Activated naive CD4-positive, alpha-beta T cell treated with anti-CD3 and anti-CD28 coated beads, Interleukin-2, amount 50 U/mL, for 24 hours (primary cell): ENCODE results near the gene JUND.

Experiments used
- H3K27ac Mint-ChIP-seq: one replicate; pipeline ENCODE4 v1.8.0; 2021; ENCODE audit warnings: mild to moderate bottlenecking, mixed read lengths
- H3K27me3 Mint-ChIP-seq: one replicate; pipeline ENCODE4 v1.8.0; 2021; ENCODE audit warnings: mixed read lengths
- H3K36me3 Mint-ChIP-seq: one replicate; pipeline ENCODE4 v1.8.0; 2021; ENCODE audit warnings: mixed read lengths
- H3K4me1 Mint-ChIP-seq: one replicate; pipeline ENCODE4 v1.8.0; 2021; ENCODE audit warnings: mixed read lengths
- H3K4me3 Mint-ChIP-seq: one replicate; pipeline ENCODE4 v1.8.0; 2021; ENCODE audit warnings: mild to moderate bottlenecking, mixed read lengths
- H3K9me3 Mint-ChIP-seq: one replicate; pipeline ENCODE4 v1.8.0; 2021; ENCODE audit warnings: mixed read lengths

Gene JUND

GRCh38 chr19:18284712-18285360 lies 3.4 kb upstream of the JUND start:
- H3K9me3 Mint-ChIP-seq: no peaks in the 10 kb centered on the region
- H3K27me3 Mint-ChIP-seq: no peaks in the 10 kb centered on the region
- peak overlapping the region; percentile 60 for H3K4me3 Mint-ChIP-seq
- H3K27ac Mint-ChIP-seq: peak overlapping the region; percentile 90
- no peaks in the 10 kb centered on the region for H3K36me3 Mint-ChIP-seq
- H3K4me1 Mint-ChIP-seq: peaks cover 47% of the 10 kb centered on the region

DNA sequence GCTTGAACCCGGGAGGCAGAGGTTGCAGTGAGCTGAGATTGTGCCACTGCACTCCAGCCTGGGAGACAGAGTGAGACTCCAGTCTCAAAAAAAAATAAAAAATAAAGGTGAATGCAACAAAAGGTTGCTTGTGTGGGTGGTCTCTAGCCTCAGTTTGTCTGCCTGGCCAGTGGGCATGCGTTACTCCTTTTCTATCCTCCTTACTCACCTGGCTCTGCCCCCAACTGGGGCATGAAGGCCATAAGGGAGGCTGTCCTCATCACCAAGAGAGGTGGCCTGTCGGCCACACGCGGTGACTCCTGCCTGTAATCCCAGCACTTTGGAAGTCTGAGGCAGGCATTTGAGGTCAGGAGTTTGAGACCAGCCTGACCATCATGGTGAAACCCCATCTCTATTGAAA lies 1.9 kb upstream of the JUND start:
- Mint-ChIP-seq H3K27me3 (no peaks in the 10 kb centered on the region), H3K27ac (peak overlapping the region; percentile 72), H3K36me3 (peaks cover 4% of the 10 kb centered on the region), H3K9me3 (no peaks in the 10 kb centered on the region), H3K4me3 (peak overlapping the region; percentile 7), H3K4me1 (peaks cover 52% of the 10 kb centered on the region)

DNA sequence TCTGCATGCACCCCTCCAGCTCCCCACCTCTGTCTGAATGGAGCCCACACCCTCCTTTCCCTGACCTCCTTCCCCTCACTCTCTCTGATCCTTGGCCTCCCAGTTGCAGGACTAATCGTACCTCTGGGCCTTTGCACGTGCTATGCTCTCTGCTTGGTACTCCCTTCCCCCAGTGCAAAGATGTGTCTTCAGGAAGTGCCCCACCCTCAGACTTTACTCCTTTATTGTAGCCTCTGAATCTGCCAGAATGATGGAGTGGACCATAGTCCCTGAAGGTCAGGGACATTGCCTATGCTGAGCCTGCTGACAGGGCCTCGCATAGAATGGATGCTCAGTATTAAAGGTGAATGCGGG lies 1.3 kb upstream of the JUND start:
- peak overlapping the region; percentile 82 for H3K4me3 Mint-ChIP-seq
- no peaks in the 10 kb centered on the region for H3K9me3 Mint-ChIP-seq
- H3K27ac Mint-ChIP-seq: peak overlapping the region; percentile 95
- H3K36me3 Mint-ChIP-seq: peaks cover 4% of the 10 kb centered on the region
- H3K4me1 Mint-ChIP-seq: peaks cover 57% of the 10 kb centered on the region
- H3K27me3 Mint-ChIP-seq: no peaks in the 10 kb centered on the region

GRCh38 chr19:18282021-18282787 lies 782 bp upstream of the JUND start:
- H3K27me3 Mint-ChIP-seq: no peaks in the 10 kb centered on the region
- peak overlapping the region; percentile 95 for H3K27ac Mint-ChIP-seq
- no peaks in the 10 kb centered on the region for H3K9me3 Mint-ChIP-seq

DNA sequence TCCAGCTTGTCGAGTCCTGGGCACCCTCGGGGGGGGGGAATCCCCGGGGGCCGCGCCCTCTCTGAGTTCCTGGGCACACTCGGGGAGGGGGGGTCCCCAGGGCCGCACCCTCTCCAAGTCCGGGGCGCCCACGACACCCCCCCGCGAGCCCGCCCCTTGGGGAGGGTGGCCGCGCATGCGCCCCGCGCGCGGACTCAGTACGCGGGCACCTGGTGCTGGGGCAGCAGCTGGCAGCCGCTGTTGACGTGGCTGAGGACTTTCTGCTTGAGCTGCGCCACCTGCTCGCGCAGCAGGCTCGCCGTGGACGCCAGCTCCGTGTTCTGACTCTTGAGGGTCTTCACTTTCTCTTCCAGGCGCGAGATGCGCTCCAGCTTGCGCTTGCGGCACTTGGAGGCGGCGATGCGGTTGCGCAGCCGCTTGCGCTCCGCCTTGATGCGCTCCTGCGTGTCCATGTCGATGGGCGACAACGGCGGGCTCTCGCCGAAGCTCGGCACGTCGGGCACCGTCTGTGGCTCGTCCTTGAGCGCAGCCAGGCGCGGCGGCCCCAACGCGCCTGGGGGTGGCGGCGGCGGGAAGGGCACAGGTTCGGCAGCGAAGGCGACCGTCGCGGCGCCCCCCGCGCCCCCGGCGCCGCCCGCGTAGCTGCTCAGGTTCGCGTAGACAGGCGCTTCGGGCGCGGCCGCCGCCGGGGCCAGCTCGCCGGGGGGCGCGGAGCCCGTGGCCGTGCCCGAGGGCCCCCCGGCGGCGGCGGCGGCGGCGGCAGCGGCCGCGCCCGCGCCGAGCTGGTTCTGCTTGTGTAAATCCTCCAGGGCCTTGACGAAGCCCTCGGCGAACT lies 958 bp downstream of the JUND start:
- Mint-ChIP-seq H3K27me3 (no peaks in the 10 kb centered on the region), H3K4me3 (peak overlapping the region; percentile 89), H3K27ac (peak overlapping the region; percentile 95), H3K9me3 (no peaks in the 10 kb centered on the region), H3K4me1 (peaks cover 52% of the 10 kb centered on the region), H3K36me3 (peaks cover 4% of the 10 kb centered on the region)

More at GRCh38 chr19:18282021-18282787, 782 bp upstream of the JUND start:
- H3K36me3 Mint-ChIP-seq: peaks cover 4% of the 10 kb centered on the region
- peaks cover 61% of the 10 kb centered on the region for H3K4me1 Mint-ChIP-seq
- H3K4me3 Mint-ChIP-seq: peak overlapping the region; percentile 82

DNA sequence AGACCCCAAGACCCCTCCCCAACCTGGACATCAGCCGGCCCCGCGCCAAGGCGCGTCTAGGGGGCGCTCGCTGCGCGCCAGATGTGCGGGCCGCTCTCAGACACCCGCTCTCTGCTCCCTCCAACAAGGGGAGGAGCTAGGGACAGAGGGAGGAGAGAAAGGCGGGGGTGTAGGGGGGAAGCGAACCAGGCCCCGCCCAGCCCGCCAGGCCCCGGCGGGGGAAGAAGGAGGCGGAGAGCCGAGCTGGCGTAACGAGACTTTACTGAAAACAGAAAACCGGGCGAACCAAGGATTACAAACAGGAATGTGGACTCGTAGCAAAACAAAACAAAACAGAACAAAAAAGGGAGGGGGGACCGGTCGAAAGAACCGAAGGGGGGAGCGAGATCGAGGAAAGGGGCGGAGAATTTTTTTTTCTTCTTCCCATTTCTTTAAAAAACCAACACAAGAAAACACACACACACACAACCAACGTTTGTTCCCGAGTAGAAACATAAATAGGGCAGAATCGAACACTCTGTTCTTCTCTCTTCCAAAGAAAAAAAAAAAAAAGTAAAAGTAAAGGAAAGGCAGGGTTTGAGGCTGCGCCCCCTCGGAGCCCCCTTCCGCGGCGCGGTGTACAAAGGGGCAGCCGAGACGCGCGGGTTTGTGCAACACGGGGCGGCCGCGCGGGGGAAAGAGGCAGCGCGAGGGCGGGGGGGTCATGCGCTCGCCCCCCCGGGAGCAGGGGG lies 1.7 kb downstream of the JUND start:
- Mint-ChIP-seq H3K36me3 (peaks cover 4% of the 10 kb centered on the region), H3K27me3 (no peaks in the 10 kb centered on the region), H3K27ac (peak overlapping the region; percentile 98), H3K9me3 (no peaks in the 10 kb centered on the region), H3K4me1 (peaks cover 52% of the 10 kb centered on the region), H3K4me3 (peak overlapping the region; percentile 93)

- Mint-ChIP-seq H3K36me3 (peaks cover 4% of the 10 kb centered on the region), H3K9me3 (no peaks in the 10 kb centered on the region), H3K4me1 (peaks cover 53% of the 10 kb centered on the region), H3K27me3 (no peaks in the 10 kb centered on the region), H3K4me3 (peak overlapping the region; percentile 93), H3K27ac (peak overlapping the region; percentile 98)
Measured at GRCh38 chr19:18279266-18279515, 2.2 kb downstream of the JUND start.

DNA sequence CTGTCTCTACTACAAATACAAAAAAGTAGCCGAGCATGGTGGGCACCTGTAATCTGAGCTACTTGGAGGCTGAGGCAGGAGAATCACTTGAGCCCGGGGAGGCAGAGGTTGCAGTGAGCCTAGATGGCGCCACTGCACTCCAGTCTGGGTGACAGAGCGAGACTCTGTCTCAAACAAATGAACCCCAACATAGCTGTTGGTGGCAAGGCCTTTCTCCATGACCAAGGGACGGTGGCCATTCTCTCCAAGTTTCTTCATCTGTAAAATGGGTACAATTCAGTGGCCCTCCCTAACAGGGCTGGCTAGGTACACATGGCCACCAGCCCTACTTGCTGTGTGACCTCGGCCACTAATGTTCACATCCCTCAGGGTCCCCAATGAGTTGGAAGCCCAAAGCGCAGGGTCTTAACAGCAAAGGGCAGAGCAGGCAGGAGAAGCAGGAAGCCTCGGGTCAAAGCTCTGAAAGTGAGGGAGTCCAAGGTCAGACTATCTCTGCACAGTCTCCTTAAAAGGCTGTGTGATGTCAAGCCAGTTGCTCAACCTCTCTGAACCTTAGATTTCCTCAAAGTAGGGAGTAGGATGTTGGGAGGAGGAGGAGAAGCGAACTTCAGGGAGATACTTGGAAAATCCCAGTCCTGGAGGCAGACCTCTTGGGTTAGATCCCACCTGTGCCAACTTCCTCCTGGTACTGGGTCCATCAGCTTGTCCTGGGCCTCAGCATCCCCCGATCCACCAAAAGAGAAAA lies 2.7 kb downstream of the JUND start:
- H3K4me1 Mint-ChIP-seq: peaks cover 53% of the 10 kb centered on the region
- peak overlapping the region; percentile 93 for H3K4me3 Mint-ChIP-seq
- H3K27ac Mint-ChIP-seq: peak overlapping the region; percentile 98
- no peaks in the 10 kb centered on the region for H3K9me3 Mint-ChIP-seq
- H3K27me3 Mint-ChIP-seq: no peaks in the 10 kb centered on the region
- H3K36me3 Mint-ChIP-seq: peaks cover 4% of the 10 kb centered on the region

DNA sequence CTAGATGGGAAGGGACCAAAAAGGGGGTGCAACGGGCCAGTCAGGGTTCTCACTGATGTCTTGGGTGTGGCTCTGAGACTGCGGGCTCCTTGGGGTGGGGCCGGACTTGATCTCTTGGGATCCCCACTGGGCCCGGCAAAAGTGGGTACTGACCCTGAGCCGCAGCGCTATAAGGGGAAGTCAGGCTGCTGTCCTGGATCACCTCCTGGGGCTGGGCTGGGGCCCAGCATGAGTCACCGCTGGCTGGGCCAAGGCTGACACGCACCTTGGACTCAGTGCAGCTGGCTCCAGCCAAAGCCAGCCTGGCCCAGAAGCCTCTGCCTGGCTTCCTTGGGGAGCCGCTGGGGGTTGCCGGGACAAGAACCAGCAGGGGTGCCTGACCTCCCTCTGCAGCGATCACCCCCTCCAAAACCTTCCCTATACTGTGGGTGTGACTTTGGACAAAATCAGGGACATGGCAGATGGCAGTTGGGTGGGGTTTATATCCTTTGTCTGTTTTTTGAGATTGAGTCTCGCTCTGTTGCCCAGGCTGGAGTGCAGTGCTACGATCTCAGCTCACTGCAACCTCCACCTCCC lies 6.6 kb downstream of the JUND start:
- H3K36me3 Mint-ChIP-seq: peaks cover 4% of the 10 kb centered on the region
- H3K9me3 Mint-ChIP-seq: no peaks in the 10 kb centered on the region
- peaks cover 39% of the 10 kb centered on the region for H3K4me1 Mint-ChIP-seq
- peak overlapping the region; percentile 23 for H3K27ac Mint-ChIP-seq
- no peaks in the 10 kb centered on the region for H3K27me3 Mint-ChIP-seq
- H3K4me3 Mint-ChIP-seq: no peak overlapping the region

DNA sequence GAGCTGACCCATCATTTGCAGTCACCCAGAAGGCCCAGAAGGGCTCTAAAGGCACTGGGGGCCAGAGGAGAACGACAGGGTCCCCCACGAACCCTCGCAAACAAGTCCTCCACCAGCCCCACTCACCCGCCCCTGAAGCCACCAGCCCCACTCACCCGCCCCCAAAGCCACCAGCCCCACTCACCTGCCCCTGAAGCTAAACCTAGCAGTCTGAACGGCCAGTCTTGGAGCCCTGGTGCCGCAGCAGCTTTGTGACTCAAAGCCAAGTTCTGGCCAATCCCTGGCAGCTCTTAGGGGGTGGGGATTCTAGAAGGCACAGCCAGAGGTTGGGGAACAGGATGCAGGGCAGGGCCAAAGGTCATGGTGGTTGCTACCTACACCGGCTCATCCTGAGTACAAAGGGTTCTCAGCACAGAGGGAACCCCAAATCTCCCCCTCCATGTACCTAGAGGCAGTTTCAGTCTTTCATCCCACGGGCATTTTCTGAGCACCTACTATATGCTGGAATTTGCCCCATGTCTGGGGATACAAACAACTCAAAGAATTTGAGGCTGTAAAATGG lies 7.1 kb downstream of the JUND start, which contains the start of gene IQCN:
IQCN (minus strand) TSS at position 234 of the 562 bp plus-strand sequence. CDS start 4,974 bp downstream, outside the sequence.
- Mint-ChIP-seq H3K27ac (peak within 1 kb of the TSS; percentile 76), H3K4me1 (peaks cover 37% of the 10 kb centered on the region), H3K9me3 (no peaks in the 10 kb centered on the region), H3K4me3 (no peak within 1 kb of the TSS), H3K36me3 (peaks cover under 1% of the 10 kb centered on the region), H3K27me3 (no peaks in the 10 kb centered on the region)

GRCh38 chr19:18273561-18274218 lies 7.7 kb downstream of the JUND start:
- H3K4me1 Mint-ChIP-seq: peaks cover 30% of the 10 kb centered on the region
- H3K4me3 Mint-ChIP-seq: no peak overlapping the region
- no peaks in the 10 kb centered on the region for H3K27me3 Mint-ChIP-seq
- H3K36me3 Mint-ChIP-seq: no peaks in the 10 kb centered on the region
- no peak overlapping the region for H3K27ac Mint-ChIP-seq
- H3K9me3 Mint-ChIP-seq: no peaks in the 10 kb centered on the region

DNA sequence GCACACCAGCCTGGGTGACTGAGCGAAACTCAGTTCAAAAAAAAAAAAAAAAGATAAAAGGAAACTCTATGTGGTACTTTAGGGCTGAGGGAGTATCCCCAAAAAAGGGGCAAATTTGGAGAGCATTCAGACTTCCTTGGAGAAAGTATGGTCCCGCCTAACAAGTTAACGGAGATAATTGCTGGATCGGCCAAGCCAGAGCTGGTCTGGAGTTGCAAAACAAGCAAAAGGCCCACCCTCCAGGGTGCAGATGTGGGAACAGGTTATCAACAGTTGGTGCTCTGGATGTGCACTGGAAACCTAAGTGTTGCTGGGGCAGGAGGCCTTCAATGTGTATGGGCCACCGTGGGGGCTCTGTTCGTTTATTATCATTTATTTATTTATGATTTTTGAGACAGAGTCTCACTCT lies 10.0 kb downstream of the JUND start:
- Mint-ChIP-seq H3K9me3 (no peaks in the 10 kb centered on the region), H3K36me3 (no peaks in the 10 kb centered on the region), H3K4me1 (peaks cover 17% of the 10 kb centered on the region), H3K27ac (no peak overlapping the region), H3K4me3 (no peak overlapping the region), H3K27me3 (no peaks in the 10 kb centered on the region)

DNA sequence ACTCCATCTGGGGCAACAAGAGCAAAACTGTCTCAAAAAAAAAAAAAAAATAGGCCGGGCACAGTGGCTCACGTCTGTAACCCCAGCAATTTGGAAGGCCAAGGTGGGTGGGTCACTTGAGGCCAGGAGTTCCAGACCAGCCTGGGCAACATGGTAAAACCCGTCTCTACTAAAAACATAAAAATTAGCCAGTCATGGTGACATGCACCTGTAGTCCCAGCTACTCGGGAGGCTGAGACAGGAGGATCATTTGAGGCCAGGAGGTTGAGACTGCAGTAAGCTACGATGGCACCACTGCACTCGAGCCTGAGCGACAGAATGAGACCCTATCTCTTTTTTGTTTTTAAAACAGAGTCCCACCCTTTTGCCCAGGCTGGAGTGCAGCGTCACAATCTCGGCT lies 11.1 kb downstream of the JUND start:
- Mint-ChIP-seq H3K4me3 (no peak overlapping the region), H3K36me3 (no peaks in the 10 kb centered on the region), H3K27ac (no peak overlapping the region), H3K4me1 (peaks cover 11% of the 10 kb centered on the region), H3K27me3 (no peaks in the 10 kb centered on the region), H3K9me3 (no peaks in the 10 kb centered on the region)
